ENCODE data around the gene TNFSF11.

- TF ChIP-seq POLR2A (IDR thresholded peaks at IDR 0.05; ENCODE audit: low read length), result no peak
- TF ChIP-seq GATA1 (IDR thresholded peaks at IDR 0.05; ENCODE audit: low read depth, low read length), result no peak
These were observed 3.6 kb downstream of the TNFSF11 start for GRCh38 chr13:42577538-42577937.

All from erythroblast (primary cell).